Measurements from ENCODE around the gene GRAP2. TPM values are rescaled to one million over a fixed set of nuclear protein-coding genes. Genes with fewer than 3 reads are reported as not detected.

The GRAP2 gene
- polyA plus RNA-seq, 1 donor: 1.8 TPM

DNA sequence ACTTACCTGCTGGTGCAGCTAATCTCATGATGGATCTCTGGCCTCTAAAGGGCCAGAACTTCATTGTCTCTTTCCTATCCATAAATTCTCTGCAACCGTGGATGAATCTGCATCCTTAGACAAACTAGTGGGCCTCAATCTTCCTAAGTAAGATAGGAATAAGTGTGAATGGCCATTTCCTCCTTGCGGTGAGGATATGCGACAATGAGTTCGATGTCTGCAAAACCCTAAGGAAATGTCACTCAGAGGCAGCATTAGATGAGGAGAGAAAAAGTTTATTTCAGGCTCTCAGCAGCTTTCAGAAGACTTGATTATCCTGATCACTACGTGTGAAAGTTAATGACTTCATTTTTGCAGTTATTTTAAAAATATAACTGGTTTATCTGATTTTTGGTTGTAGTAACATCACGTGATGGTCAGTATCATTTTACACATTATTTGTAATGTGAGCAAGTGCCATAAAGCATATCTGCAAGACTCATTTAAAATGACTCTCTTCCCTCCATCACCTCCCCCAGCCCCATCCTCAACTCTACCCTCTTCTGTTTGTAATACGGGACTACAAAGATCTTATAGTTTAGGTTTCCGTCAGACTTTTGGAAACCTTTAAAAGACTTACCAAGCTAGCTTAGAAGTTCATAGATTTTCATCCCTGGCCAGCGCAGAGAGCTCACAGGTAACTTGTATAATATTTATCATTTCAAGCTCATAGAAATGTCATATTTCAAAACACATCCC is 10.2 kb downstream of the GRAP2 start:
- no peak for DNase-seq
- no peaks in the 10 kb centered on the region for H3K36me3 ChIP-seq (ENCODE audit: control insufficient read depth, insufficient read depth, low read length)
- WGBS (ENCODE audit: insufficient coverage, low lambda C conversion rate): 80% methylated on average over 1 of the region's 9 CpGs
- no peak overlapping the region for H3K27ac ChIP-seq (ENCODE audit: low read length)
- no peaks in the 10 kb centered on the region for H3K4me1 ChIP-seq (ENCODE audit: control insufficient read depth, insufficient read depth, low read length)
- H3K9me3 ChIP-seq (ENCODE audit: control insufficient read depth, low read depth, low read length): no peaks in the 10 kb centered on the region
- H3K4me3 ChIP-seq (ENCODE audit: low read length): no peak overlapping the region
- H3K27me3 ChIP-seq (ENCODE audit: control insufficient read depth, insufficient read depth, low read length): no peaks in the 10 kb centered on the region

DNA sequence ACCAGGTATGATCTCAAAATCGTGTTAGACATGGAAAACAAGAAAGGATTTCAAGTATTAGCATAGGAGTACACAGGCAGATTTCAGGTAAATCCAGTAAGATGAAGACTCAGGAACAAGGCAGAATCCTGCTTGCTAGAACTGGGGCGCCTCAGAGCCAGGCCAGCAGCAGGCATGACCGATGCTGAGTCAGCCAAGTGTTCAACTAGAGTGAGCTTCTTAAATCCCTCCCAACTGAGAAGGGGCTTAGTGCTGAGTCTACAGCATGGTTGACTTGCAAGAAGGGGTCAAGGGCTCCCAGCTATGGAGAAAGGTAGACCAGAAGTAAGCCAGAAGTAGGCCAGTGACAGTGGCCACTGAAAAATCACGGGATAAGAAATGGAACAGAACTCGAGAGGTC is 12.4 kb downstream of the GRAP2 start:
- H3K27me3 ChIP-seq (ENCODE audit: control insufficient read depth, insufficient read depth, low read length): no peaks in the 10 kb centered on the region
- no peak overlapping the region for H3K27ac ChIP-seq (ENCODE audit: low read length)
- 100% methylated on average over 2 of the region's 5 CpGs for whole genome bisulfite sequencing (ENCODE audit: insufficient coverage, low lambda C conversion rate)

DNA sequence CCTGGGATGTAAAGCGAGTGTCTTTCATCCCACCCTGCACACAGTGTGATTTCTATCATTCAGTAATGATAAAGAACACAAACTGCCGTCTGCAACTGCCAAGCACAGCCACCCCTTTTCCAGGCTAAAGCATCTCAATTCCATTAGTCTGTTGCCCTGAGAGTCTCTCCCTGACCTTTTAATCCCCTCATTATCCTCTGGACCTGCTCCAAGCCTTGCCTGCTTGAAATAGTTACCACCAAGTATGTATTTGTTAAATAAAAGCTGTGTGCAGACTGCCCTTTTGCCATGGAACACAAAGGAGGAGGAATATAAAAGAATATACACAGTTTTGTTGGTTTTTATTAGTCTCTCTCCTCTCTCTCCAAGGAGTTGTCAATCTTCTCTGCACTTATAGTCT is 13.0 kb downstream of the GRAP2 start:
- Histone ChIP-seq H3K4me1 (ENCODE audit: control insufficient read depth, insufficient read depth, low read length) (no peaks in the 10 kb centered on the region), H3K4me3 (ENCODE audit: low read length) (no peak overlapping the region), H3K27ac (ENCODE audit: low read length) (no peak overlapping the region), H3K9me3 (ENCODE audit: control insufficient read depth, low read depth, low read length) (no peaks in the 10 kb centered on the region), H3K36me3 (ENCODE audit: control insufficient read depth, insufficient read depth, low read length) (no peaks in the 10 kb centered on the region), H3K27me3 (ENCODE audit: control insufficient read depth, insufficient read depth, low read length) (no peaks in the 10 kb centered on the region)
- DNase-seq: no peak
- no CpG with 5 or more reads among the region's 2 CpGs for WGBS (ENCODE audit: insufficient coverage, low lambda C conversion rate)

More for the DNA sequence above, 12.4 kb downstream of the GRAP2 start:
- no peaks in the 10 kb centered on the region for H3K9me3 ChIP-seq (ENCODE audit: control insufficient read depth, low read depth, low read length)
- DNase-seq: no peak
- H3K36me3 ChIP-seq (ENCODE audit: control insufficient read depth, insufficient read depth, low read length): no peaks in the 10 kb centered on the region
- no peaks in the 10 kb centered on the region for H3K4me1 ChIP-seq (ENCODE audit: control insufficient read depth, insufficient read depth, low read length)
- H3K4me3 ChIP-seq (ENCODE audit: low read length): no peak overlapping the region

DNA sequence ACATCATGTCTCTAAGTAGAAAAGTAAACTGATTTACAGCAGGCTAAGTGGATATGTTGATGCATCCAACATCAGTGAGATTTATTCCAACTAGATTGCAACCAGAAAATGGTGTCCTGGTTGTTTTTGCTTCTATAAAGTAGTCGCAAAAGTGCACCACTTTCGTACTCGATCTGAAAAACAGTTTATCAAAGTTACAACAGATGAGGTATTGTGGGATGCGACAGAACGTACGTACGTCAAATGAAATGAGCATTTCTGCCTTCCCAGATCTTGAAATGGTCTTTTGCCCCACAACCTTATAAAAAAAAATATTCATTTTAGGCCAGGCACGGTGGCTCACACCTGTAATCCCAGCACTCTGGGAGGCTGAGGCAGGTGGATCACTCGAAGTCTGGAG is 13.7 kb downstream of the GRAP2 start:
- H3K27me3 ChIP-seq (ENCODE audit: control insufficient read depth, insufficient read depth, low read length): no peaks in the 10 kb centered on the region
- 100% methylated on average over 2 of the region's 9 CpGs for WGBS (ENCODE audit: insufficient coverage, low lambda C conversion rate)

DNA sequence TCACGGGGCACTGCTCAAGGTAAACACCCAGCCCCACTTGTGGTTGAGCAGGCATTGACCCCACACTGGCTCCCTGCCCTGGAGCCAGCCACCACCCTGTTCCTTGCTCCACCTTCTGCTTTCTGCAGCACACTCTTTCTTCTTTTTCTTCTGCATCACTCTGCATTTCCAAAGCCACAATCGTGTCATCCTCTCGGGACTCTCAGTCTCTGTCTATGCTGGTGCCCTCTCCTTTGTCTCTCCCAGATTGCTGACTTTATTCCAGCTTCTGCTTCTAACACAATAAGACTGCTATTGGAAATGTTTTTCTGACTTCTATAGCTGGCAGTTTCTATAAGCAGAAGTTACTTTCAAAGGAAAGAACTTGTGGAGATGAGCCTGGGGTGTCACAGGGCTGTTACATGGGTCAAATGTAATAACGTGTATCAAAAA is 14.4 kb downstream of the GRAP2 start:
- H3K36me3 ChIP-seq (ENCODE audit: control insufficient read depth, insufficient read depth, low read length): no peaks in the 10 kb centered on the region
- no peaks in the 10 kb centered on the region for H3K4me1 ChIP-seq (ENCODE audit: control insufficient read depth, insufficient read depth, low read length)
- H3K4me3 ChIP-seq (ENCODE audit: low read length): no peak overlapping the region
- no peak for DNase-seq
- no peaks in the 10 kb centered on the region for H3K9me3 ChIP-seq (ENCODE audit: control insufficient read depth, low read depth, low read length)
- no CpG with 5 or more reads among the region's 4 CpGs for WGBS (ENCODE audit: insufficient coverage, low lambda C conversion rate)
- H3K27ac ChIP-seq (ENCODE audit: low read length): no peak overlapping the region
- H3K27me3 ChIP-seq (ENCODE audit: control insufficient read depth, insufficient read depth, low read length): no peaks in the 10 kb centered on the region

More for the DNA sequence above, 13.7 kb downstream of the GRAP2 start:
- no peaks in the 10 kb centered on the region for H3K4me1 ChIP-seq (ENCODE audit: control insufficient read depth, insufficient read depth, low read length)
- H3K4me3 ChIP-seq (ENCODE audit: low read length): no peak overlapping the region
- H3K9me3 ChIP-seq (ENCODE audit: control insufficient read depth, low read depth, low read length): no peaks in the 10 kb centered on the region
- no peak for DNase-seq
- H3K36me3 ChIP-seq (ENCODE audit: control insufficient read depth, insufficient read depth, low read length): no peaks in the 10 kb centered on the region
- no peak overlapping the region for H3K27ac ChIP-seq (ENCODE audit: low read length)

DNA sequence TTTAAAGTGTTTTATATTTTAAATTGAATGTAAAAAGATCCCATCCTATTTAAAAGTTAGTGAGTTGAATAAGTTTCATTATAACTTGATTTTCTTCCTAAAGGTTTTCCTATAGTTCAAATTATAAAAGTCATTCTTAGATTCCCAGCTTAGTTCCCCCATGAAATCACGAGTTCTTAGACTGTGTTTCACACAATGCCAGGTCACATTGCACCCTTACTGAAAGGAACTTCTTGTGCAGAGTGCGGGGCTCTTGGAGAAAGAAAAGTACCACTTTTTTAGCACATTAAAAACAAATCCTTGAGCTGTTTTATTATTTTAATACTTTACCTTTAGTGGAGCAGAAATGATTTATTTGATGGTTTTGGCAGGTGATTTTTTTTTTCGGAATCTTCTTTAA is 15.6 kb downstream of the GRAP2 start:
- 100% methylated on average over 1 of the region's 3 CpGs for WGBS (ENCODE audit: insufficient coverage, low lambda C conversion rate)
- no peak overlapping the region for H3K27ac ChIP-seq (ENCODE audit: low read length)

DNA sequence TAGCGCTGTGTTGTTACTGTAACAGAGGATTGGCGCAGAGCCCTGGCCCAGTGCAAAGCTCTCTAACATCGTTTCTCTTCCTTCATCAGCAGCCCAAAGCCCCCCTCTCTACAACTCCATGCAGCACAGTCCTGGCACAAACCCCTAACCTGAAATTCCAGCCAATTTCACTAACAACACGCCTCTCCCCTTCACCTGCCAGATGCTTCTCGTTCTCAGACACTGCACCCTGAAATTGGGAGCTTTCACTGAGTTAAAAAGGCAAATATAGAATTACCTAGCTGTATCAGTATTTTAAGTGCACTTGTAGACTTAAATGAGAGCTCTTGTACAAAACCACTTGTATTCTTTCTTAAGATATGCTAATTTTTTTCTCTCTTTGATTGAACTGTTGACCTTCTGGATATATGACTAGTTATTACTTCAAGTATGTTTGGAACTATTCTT is 16.3 kb downstream of the GRAP2 start:
- Histone ChIP-seq H3K27ac (ENCODE audit: low read length) (no peak overlapping the region), H3K9me3 (ENCODE audit: control insufficient read depth, low read depth, low read length) (no peaks in the 10 kb centered on the region), H3K27me3 (ENCODE audit: control insufficient read depth, insufficient read depth, low read length) (no peaks in the 10 kb centered on the region), H3K36me3 (ENCODE audit: control insufficient read depth, insufficient read depth, low read length) (no peaks in the 10 kb centered on the region), H3K4me1 (ENCODE audit: control insufficient read depth, insufficient read depth, low read length) (no peaks in the 10 kb centered on the region), H3K4me3 (ENCODE audit: low read length) (no peak overlapping the region)
- 60% methylated on average over 1 of the region's 5 CpGs for WGBS (ENCODE audit: insufficient coverage, low lambda C conversion rate)
- no peak for DNase-seq

More for the DNA sequence above, 15.6 kb downstream of the GRAP2 start:
- Histone ChIP-seq H3K9me3 (ENCODE audit: control insufficient read depth, low read depth, low read length) (no peaks in the 10 kb centered on the region), H3K27me3 (ENCODE audit: control insufficient read depth, insufficient read depth, low read length) (no peaks in the 10 kb centered on the region), H3K4me3 (ENCODE audit: low read length) (no peak overlapping the region), H3K36me3 (ENCODE audit: control insufficient read depth, insufficient read depth, low read length) (no peaks in the 10 kb centered on the region), H3K4me1 (ENCODE audit: control insufficient read depth, insufficient read depth, low read length) (no peaks in the 10 kb centered on the region)
- DNase-seq: no peak

DNA sequence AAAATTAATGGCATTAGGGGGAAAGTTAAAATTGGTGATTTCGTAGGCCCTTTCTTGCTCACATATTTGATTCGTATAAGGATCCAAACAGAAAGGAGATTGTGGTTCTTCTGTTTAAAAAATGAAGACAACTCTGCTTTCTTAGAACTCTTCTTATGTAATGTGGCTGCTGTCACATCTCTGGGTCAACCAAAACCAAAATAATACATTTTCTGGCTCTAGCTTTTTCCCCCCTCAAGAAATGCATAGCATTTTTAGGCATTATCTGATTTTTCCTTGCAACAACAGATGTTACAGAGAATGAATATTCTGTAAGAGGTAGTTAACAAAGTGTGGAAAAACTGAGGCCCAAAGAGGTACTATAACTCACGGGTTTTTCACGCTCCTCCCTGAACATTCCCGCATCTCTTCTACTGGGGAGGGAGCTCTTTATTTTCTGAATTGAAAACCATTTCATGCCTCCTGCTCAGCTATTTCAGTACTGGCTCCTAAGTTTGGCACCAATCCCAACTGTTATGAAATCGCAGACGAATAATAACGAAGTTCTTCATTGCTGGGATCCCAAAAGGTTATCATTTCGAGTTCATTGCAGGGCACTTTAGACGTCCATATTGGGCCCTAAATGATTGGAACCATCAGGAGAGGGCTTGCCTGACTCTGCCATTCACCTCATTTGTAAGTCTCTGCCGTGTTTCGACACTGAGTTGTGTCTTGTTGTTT is 17.1 kb downstream of the GRAP2 start:
- Histone ChIP-seq H3K27ac (ENCODE audit: low read length) (no peak overlapping the region), H3K4me1 (ENCODE audit: control insufficient read depth, insufficient read depth, low read length) (no peaks in the 10 kb centered on the region), H3K9me3 (ENCODE audit: control insufficient read depth, low read depth, low read length) (no peaks in the 10 kb centered on the region), H3K36me3 (ENCODE audit: control insufficient read depth, insufficient read depth, low read length) (no peaks in the 10 kb centered on the region), H3K27me3 (ENCODE audit: control insufficient read depth, insufficient read depth, low read length) (no peaks in the 10 kb centered on the region), H3K4me3 (ENCODE audit: low read length) (no peak overlapping the region)
- no peak for DNase-seq
- 85% methylated on average over 4 of the region's 12 CpGs for WGBS (ENCODE audit: insufficient coverage, low lambda C conversion rate)

DNA sequence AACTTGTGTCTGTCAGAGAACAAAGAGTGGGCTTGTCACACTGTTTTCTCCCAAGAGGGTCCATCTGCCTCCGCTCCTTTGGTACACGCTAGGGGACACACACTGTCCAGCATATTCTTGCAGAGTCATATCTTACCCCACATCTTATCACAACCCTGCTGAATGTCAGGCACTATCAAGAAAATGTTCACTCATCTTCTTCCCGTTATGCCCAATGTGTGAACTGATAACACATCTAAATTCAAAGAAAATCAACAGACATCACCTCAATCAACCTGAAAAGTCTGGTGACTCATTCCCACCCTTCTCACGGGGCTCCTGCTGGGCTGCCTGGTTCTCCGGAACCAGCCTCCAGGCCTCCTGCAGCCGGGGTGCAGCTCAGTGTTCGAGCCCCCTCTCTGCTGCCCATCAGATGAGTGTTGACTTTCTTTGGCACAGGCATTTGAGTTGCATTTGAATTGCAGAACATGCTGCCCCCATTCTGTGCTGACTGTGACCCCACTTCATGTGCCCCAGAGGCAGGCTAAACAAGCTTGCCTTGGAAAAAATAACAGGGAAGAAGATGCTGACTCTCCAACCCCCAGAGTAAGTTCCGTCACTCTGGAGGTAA is 19.4 kb downstream of the GRAP2 start:
- no CpG with 5 or more reads among the region's 8 CpGs for WGBS (ENCODE audit: insufficient coverage, low lambda C conversion rate)
- no peak for DNase-seq
- Histone ChIP-seq H3K36me3 (ENCODE audit: control insufficient read depth, insufficient read depth, low read length) (no peaks in the 10 kb centered on the region), H3K27me3 (ENCODE audit: control insufficient read depth, insufficient read depth, low read length) (no peaks in the 10 kb centered on the region), H3K4me3 (ENCODE audit: low read length) (no peak overlapping the region), H3K9me3 (ENCODE audit: control insufficient read depth, low read depth, low read length) (no peaks in the 10 kb centered on the region), H3K4me1 (ENCODE audit: control insufficient read depth, insufficient read depth, low read length) (no peaks in the 10 kb centered on the region), H3K27ac (ENCODE audit: low read length) (no peak overlapping the region)

DNA sequence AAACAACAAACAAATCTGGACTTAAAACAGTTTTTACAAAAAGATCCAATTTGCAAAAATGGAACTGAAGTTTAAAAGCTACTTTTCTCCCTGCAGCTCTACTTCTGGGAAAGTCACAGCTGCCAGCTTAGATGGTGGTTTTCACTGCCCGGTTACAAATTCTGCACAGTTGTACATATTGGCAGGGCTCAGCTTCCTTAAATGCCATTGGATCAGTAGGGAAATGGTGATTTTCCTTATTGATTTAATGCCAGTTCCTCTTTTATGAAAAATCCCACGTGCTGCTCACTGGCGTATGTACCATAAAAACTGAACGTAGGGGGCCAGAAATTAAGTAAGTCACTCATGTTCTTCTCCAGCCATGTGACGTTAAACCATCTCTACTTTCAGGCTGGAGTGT is 22.8 kb downstream of the GRAP2 start:
- H3K27me3 ChIP-seq (ENCODE audit: control insufficient read depth, insufficient read depth, low read length): no peaks in the 10 kb centered on the region

More for the DNA sequence above, 22.8 kb downstream of the GRAP2 start:
- no peak overlapping the region for H3K4me3 ChIP-seq (ENCODE audit: low read length)
- no peaks in the 10 kb centered on the region for H3K9me3 ChIP-seq (ENCODE audit: control insufficient read depth, low read depth, low read length)
- no peak overlapping the region for H3K27ac ChIP-seq (ENCODE audit: low read length)
- 80% methylated on average over 1 of the region's 5 CpGs for WGBS (ENCODE audit: insufficient coverage, low lambda C conversion rate)
- H3K36me3 ChIP-seq (ENCODE audit: control insufficient read depth, insufficient read depth, low read length): no peaks in the 10 kb centered on the region
- peaks cover 23% of the 10 kb centered on the region for H3K4me1 ChIP-seq (ENCODE audit: control insufficient read depth, insufficient read depth, low read length)
- DNase-seq: no peak
